Aortic smooth muscle cell (primary cell): Measurements from ENCODE around the gene GCH1. TPM values are rescaled to one million over a fixed set of nuclear protein-coding genes. Genes with fewer than 3 reads are reported as not detected.

ENCODE experiments used
- total RNA-seq: library from RNA; depleted of rRNA; stranded (reverse); fragments of >200 nt; gene quantifications from 2 replicates; pipeline ENCODE4 v1.2.3, GENCODE V29; 2014

Gene GCH1, protein sequence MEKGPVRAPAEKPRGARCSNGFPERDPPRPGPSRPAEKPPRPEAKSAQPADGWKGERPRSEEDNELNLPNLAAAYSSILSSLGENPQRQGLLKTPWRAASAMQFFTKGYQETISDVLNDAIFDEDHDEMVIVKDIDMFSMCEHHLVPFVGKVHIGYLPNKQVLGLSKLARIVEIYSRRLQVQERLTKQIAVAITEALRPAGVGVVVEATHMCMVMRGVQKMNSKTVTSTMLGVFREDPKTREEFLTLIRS
- 0.44 and 0.53 TPM in 2 replicates for total RNA-seq

DNA sequence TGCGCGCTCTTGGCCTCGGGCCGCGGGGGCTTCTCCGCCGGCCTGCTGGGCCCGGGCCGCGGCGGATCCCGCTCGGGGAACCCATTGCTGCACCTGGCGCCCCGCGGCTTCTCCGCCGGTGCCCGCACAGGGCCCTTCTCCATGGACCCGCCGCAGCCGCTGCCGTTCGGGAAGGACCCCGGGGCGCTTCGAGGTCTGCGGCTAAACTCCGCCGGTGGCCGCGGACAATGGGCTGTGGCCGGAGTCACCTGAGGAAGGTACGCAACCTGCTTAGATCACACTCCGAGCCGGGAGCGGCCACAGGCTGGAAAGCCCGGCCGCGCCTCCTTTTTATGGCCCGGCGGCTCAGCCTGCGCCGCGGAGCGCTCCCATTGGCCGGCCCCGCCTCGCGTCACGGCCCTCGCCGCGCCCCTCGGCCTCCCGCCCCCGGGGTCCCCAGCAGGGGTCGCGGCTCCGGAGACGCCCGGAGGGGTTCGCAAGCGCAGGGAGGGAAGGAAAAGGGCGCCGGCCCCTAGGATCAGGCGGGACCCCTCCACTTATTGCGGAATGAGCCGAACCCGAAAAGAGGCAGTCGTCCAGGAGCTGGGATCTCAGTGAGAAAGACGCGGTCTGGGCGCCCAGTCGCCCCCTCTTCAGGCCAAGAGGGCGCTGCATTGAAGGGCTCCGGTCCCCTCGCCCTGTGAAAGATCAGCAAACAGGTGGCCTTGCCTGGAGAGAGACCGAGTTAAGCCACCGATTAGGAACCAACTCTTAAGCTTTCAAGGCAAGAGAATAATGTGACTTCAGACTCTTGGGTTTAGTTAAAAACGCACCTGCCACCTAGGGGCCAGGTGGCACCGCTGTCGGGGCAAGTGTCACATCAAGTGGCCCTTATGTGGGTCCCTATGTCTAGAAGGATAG, at the start of gene GCH1:
Gene GCH1 (minus strand): TSS at position 306 of the 900 bp plus-strand sequence. CDS start 163 bp downstream, at position 143.

Other genes starting within 250 kb of the GCH1 start
- 11.4 and 18.2 TPM in 2 replicates for gene WDHD1, start 124.3 kb upstream of the GCH1 start, total RNA-seq
- 17.9 and 18.2 TPM in 2 replicates for gene SOCS4, start 124.4 kb upstream of the GCH1 start, total RNA-seq
- gene MAPK1IP1L, start 148.8 kb upstream of the GCH1 start, total RNA-seq: 14.1 and 18.5 TPM in 2 replicates
- 166 and 170 TPM in 2 replicates for gene LGALS3, start 226.4 kb upstream of the GCH1 start, total RNA-seq